Fibroblast of lung (primary cell): Measurements from ENCODE around the gene WDR86.

Experiments used
- CTCF ChIP-seq, 2 donors: IDR thresholded peaks in 1 of 2; conservative IDR thresholded peaks in 1 of 2; 1 replicate in 1 of 2; 2 replicates in 1 of 2; pipeline ENCODE4 v1.5.1; 2011 to 2012; ENCODE audit warnings: low read length in 2 of 2, control low read depth in 1 of 2, inconsistent platforms in 1 of 2, low read depth in 1 of 2, mild to moderate bottlenecking in 1 of 2
- EZH2 ChIP-seq: IDR thresholded peaks from 2 replicates; pipeline ENCODE4 v1.5.1; 2012; ENCODE audit warnings: low read length, control low read depth, mild to moderate bottlenecking; ENCODE audit errors: missing control alignments

- TF ChIP-seq CTCF (conservative IDR thresholded peaks at IDR 0.05 in 1 of 2, IDR thresholded peaks at IDR 0.05 in 1 of 2; ENCODE audit: low read depth in 1 of 2, low read length in 2 of 2) (no peak), EZH2 (no peak)
These were observed 22.0 kb upstream of the WDR86 start for GRCh38 chr7:151431768-151432311.
